ENCODE data around the gene SPRR5.

- TF ChIP-seq EZH2 (IDR thresholded peaks at IDR 0.05; ENCODE audit: borderline replicate concordance, low read depth, low read length, poor library complexity, severe bottlenecking) (no peak), CTCF (conservative IDR thresholded peaks at IDR 0.05; ENCODE audit: low read depth, low read length) (no peak)
Observed at GRCh38 chr1:152933196-152933595, 13.8 kb upstream of the SPRR5 start.

All from A673 (cell line).